ENCODE measurements around the gene ZNF784. TPM values are rescaled to one million over a fixed set of nuclear protein-coding genes. Genes with fewer than 3 reads are reported as not detected.

Gene ZNF784
- total and polyA plus RNA-seq, 2 of the 8 experiments (the other 6 are each of a cell fraction or from before 2014, with no cell fraction given), result 6.5 to 8.0 TPM

- Histone ChIP-seq H3K36me3 (ENCODE audit: control insufficient read depth in 2 of 4, insufficient read depth in 4 of 4, low read length in 3 of 4) (peaks cover 31 to 44% (median 38%) of the 10 kb centered on the region in 4 experiments), H2BK12ac (ENCODE audit: low read depth, low read length) (peak overlapping the region; percentile 39; the same call in 1 of the 2 replicates), H4K20me1 (replicated peaks in 1 of 2; ENCODE audit: control insufficient read depth in 1 of 2, insufficient read depth in 2 of 2, low read length in 2 of 2) (peaks cover 31 to 42% of the 10 kb centered on the region in 2 experiments), H2BK5ac (ENCODE audit: low read depth, low read length) (peak overlapping the region; percentile 27), H3K79me1 (ENCODE audit: low read depth, low read length) (peaks cover 15% of the 10 kb centered on the region), H4K5ac (ENCODE audit: insufficient read length, low read depth, low read length) (no peak overlapping the region), H3K4me3 (ENCODE audit: extremely low read depth in 1 of 4, insufficient read depth in 2 of 4, low read depth in 3 of 4, low read length in 4 of 4) (no peak overlapping the region), H3K23ac (ENCODE audit: insufficient read length) (no peak overlapping the region), H3K9ac (replicated peaks in 1 of 4; ENCODE audit: extremely low read depth in 1 of 4, low read depth in 3 of 4, low read length in 3 of 4) (no peak overlapping the region), H4K8ac (ENCODE audit: extremely low read depth, insufficient read depth, low read length) (peak overlapping the region; percentile 96), H3K23me2 (ENCODE audit: low read depth, low read length) (peaks cover 1% of the 10 kb centered on the region; the same call in 1 of the 2 replicates), H2AFZ (ENCODE audit: low read length) (no peak overlapping the region), H3K18ac (ENCODE audit: extremely low read depth, low read length) (no peak overlapping the region), H3K4me2 (ENCODE audit: insufficient read depth in 1 of 2, low read depth in 2 of 2, low read length in 2 of 2) (no peak overlapping the region), H3K56ac (replicated peaks; ENCODE audit: insufficient read length, low read depth, low read length) (no peak overlapping the region), H3K27me3 (replicated peaks in 1 of 4; ENCODE audit: control insufficient read depth in 3 of 4, extremely low read depth in 1 of 4, insufficient read depth in 3 of 4, low read length in 3 of 4) (no peaks in the 10 kb centered on the region), H3K27ac (ENCODE audit: low read depth, low read length) (no peak overlapping the region), H3K79me2 (ENCODE audit: control insufficient read depth in 1 of 2, insufficient read depth in 2 of 2, low read length in 2 of 2) (peaks cover 5 to 61% of the 10 kb centered on the region in 2 experiments), H2BK15ac (ENCODE audit: low read length) (no peak overlapping the region), H4K91ac (replicated peaks; ENCODE audit: insufficient read length, low read length) (no peak overlapping the region), H3K4me1 (replicated peaks in 1 of 4; ENCODE audit: control insufficient read depth in 3 of 4, insufficient read depth in 4 of 4, low read length in 3 of 4) (peaks cover 0 to 11% (median 5%) of the 10 kb centered on the region in 4 experiments; a peak in 5 of 7 replicates), H3K9me3 (ENCODE audit: insufficient read depth in 2 of 2, low read depth in 1 of 2, low read length in 1 of 2) (no peaks in the 10 kb centered on the region), H3K4ac (replicated peaks; ENCODE audit: insufficient read length, low read depth, low read length) (no peak overlapping the region), H2AK5ac (ENCODE audit: low read depth, low read length) (no peak overlapping the region), H2BK20ac (ENCODE audit: low read length) (no peak overlapping the region), H2BK120ac (replicated peaks; ENCODE audit: low read depth, low read length) (no peak overlapping the region), H3K14ac (ENCODE audit: insufficient read length) (no peak overlapping the region)
- WGBS, 2 experiments (ENCODE audit: extremely low coverage in 1 of 2, insufficient coverage in 1 of 2, insufficient read length in 1 of 2, insufficient replicate concordance in 2 of 2, low coverage in 1 of 2, low lambda C conversion rate in 2 of 2, missing lambda C conversion rate in 1 of 2), result 88% methylated on average over 23 of the region's 23 CpGs; no CpG with 5 or more reads in 1 of the 2 experiments
- FAIRE-seq, result peak; percentile 62
- CTCF ChIA-PET (ENCODE audit: partially characterized antibody), result interaction anchor here (1.3 to 2.0 kb wide), 5 partner anchors 8 to 1246 kb away, joined by 3 to 19 read pairs (median 9); no protein-coding TSS in a partner anchor
- TF ChIP-seq HDAC6 (IDR thresholded peaks at IDR 0.05; ENCODE audit: low read depth, low read length) (peak; percentile 58), POLR2AphosphoS5 (IDR thresholded peaks at IDR 0.05; ENCODE audit: low read depth, low read length) (peak; percentile 53; the same call in 1 of the 2 replicates), POU5F1 (IDR thresholded peaks at IDR 0.05; ENCODE audit: low read depth, low read length) (no peak)
- no peak for DNase-seq (ENCODE audit: low read depth in 1 of 2, low spot score in 2 of 2)
- POLR2A ChIA-PET (ENCODE audit: partially characterized antibody), result interaction anchor here (0.8 to 7.1 kb wide), 12 partner anchors 8 to 1222 kb away, joined by 3 to 75 read pairs (median 3); partner anchors contain the start of genes FIZ1, LENG8 and U2AF2
Measured at GRCh38 chr19:55670280-55671053, 46.1 kb upstream of the ZNF784 start.
